Glomerular endothelial cell (primary cell): Measurements from ENCODE around the gene APH1A. TPM values are rescaled to one million over a fixed set of nuclear protein-coding genes. Genes with fewer than 3 reads are reported as not detected.
"Not testable (repeated sequence)": the region's sequence is repeated elsewhere in the genome, so short reads cannot be mapped to it uniquely, and the experiment has no call there.

ENCODE experiments used
- DNase-seq: peaks from one replicate; pipeline ENCODE4 v3.0.0-alpha.2; 2011; ENCODE audit warnings: low read depth, low spot score; ENCODE audit errors: extremely low read depth
- total RNA-seq: library from RNA; depleted of rRNA; stranded (reverse); fragments of >200 nt; gene quantifications from 2 replicates; pipeline ENCODE4 v1.2.3, GENCODE V29; 2015

Gene APH1A
- total RNA-seq, 1 donor from 2014 or later: 151 TPM

GRCh38 chr1:150234566-150235293 lies 34.1 kb downstream of the APH1A start:
- no peak for DNase-seq

DNA sequence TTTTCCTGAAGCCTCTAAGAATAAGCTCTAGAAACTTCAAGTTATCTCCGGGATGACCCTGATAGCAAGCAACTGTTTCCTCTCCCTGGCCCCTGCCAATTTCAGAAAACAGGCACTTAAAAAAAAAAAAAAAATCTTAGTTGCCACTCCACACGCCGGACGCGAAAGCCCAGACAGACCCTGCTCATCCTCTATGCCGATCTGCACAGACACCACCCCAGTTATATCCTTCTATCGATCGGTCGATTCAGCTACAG lies 34.6 kb downstream of the APH1A start:
- DNase-seq: no peak

DNA sequence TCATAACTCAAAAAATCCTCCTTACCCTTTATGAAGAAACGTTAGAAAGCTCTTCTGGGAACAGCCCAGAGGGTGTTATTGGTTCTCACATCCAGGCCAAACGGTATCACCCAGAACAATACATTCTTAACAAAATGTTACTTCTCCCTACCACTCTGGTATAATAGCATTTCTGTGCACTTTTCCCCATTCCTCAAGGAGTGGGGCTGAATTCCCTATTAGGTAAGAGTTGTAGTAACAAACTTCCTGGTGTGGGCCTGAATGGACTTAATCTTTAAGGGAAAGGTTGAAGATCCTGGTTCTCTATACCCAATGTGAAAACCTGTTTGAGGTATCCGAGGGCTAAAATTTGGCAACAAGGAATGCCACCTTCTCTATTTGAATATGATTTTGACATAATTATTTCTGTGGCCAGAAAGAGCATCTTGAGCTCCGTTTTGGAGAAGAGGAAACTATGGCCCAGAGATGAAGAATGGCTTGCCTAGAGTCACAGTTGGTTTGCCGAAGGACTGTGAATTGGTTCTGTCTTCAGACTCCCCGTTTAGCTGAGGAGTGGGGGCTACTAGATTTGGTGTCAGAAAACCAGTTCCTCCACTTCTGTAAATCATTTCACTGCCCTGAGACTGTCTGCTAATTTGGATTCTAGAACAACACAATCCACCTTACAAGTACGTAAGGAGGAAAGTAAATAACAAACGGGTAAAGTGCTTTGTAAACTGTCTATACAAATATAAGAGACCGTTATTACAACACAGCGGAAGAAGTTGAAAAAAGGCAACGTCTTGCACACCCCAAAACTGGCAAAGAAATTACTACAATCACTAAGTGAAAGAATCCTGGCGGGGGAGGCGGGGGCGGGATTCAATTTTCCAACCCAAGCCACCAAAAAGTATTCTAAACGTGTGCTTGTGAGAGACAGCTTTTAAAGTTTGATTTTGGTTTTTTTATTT lies 35.2 kb downstream of the APH1A start:
- no peak for DNase-seq

- not testable (repeated sequence) for DNase-seq
Observed at GRCh38 chr1:150232921-150233320, 35.9 kb downstream of the APH1A start.

DNA sequence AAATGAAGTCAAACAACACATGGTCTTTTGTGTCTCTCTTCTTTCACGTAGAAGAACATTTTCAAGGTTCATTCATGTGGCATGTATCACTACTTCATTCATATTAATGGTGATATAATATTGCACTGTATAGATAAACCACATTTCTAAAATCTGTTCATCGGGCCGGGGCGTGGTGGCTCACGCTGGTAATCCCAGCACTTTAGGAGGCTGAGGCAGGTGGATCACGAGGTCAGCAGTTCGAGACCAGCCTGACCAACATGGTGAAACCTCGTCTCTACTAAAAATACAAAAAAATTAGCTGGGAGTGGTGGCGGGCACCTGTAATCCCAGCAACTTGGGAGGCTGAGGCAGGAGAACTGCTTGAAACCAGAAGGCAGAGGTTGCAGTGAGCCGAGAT lies 40.6 kb downstream of the APH1A start:
- not testable (repeated sequence) for DNase-seq

GRCh38 chr1:150227228-150227627 lies 41.6 kb downstream of the APH1A start:
- DNase-seq: no peak

DNA sequence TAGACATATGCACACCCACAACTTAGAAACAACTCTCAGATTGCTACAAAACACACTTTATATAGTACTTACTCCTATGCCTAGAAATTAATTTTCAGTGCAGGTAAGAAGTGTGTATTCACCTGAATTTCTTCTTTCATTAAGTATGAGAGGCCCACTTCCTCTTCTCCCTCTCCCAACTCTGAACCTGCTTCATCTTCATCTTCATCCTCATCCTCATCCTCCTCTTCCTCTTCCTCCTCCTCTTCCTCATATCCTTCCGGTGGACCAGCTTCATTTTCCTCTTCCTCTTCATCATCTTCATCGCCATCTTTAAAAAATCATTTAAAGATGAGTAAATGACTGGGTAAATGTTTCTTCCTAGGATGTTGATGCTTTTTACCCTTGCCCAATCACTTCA lies 42.3 kb downstream of the APH1A start:
- no peak for DNase-seq

- DNase-seq: no peak
Observed at GRCh38 chr1:150225546-150225945, 43.3 kb downstream of the APH1A start.

GRCh38 chr1:150224983-150225382 lies 43.8 kb downstream of the APH1A start:
- DNase-seq: no peak

DNA sequence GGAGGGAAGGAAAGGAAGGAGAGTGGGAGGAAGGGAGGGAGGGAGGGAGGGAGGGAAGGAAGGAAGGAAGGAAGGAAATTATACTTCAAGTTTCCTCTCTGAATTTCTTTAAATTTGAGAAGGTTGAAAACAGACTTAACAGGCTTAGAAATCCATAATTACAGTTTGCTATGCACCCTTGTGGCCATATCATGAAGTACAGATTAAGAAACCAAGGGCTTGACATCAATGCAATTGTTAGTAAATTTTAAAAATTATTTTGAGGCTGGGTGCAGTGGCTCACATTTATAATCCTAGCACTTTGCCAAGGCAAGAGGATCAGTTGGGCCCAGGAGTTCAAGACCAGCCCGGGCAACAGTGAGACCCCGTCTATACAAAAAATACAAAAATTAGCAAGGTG lies 47.3 kb downstream of the APH1A start:
- DNase-seq: no peak

- not testable (repeated sequence) for DNase-seq
Observed at GRCh38 chr1:150215855-150216254, 53.0 kb downstream of the APH1A start.

Other genes starting within 250 kb of the APH1A start
- gene VPS45, start 201.2 kb downstream of the APH1A start, total RNA-seq: 25.1 and 25.7 TPM in 2 replicates
- gene PLEKHO1, start 119.1 kb downstream of the APH1A start, total RNA-seq: 140 and 183 TPM in 2 replicates
- gene ANP32E, start 32.9 kb downstream of the APH1A start, total RNA-seq: 13.0 and 22.2 TPM in 2 replicates
- gene CA14, start 11.2 kb downstream of the APH1A start, total RNA-seq: not detected in 2 replicates
- 67.9 and 145 TPM in 2 replicates for gene C1orf54, start 3.8 kb upstream of the APH1A start, total RNA-seq
- 2.2 and 11.4 TPM in 2 replicates for gene CIART, start 13.5 kb upstream of the APH1A start, total RNA-seq
- gene MRPS21, start 24.8 kb upstream of the APH1A start, total RNA-seq: 42.3 and 48.4 TPM in 2 replicates
- gene PRPF3, start 52.5 kb upstream of the APH1A start, total RNA-seq: 26.7 and 45.1 TPM in 2 replicates
- gene RPRD2, start 95.1 kb upstream of the APH1A start, total RNA-seq: 12.6 and 17.6 TPM in 2 replicates
- 12.9 and 14.2 TPM in 2 replicates for gene TARS2, start 218.4 kb upstream of the APH1A start, total RNA-seq
- 4.2 and 5.1 TPM in 2 replicates for gene ECM1, start 239.1 kb upstream of the APH1A start, total RNA-seq
- not detected in 2 replicates for gene FALEC, start 246.7 kb upstream of the APH1A start, total RNA-seq